H1 (cell line): ENCODE data around the gene TP53I3. TPM values are rescaled to one million over a fixed set of nuclear protein-coding genes. Genes with fewer than 3 reads are reported as not detected.

Source experiments
- CTCF ChIA-PET: fragments of 300-600 bp; sonication (Branson Sonifier 250); formaldehyde crosslinking; loops from one replicate; lab custom pipeline; 2021; ENCODE audit not compliant: partially characterized antibody; lab: Charles Lee
- POLR2A ChIA-PET: fragments of 300-600 bp; sonication (Branson Sonifier 250); formaldehyde crosslinking; loops from one replicate; lab custom pipeline; 2021; ENCODE audit warnings: inconsistent platforms; ENCODE audit not compliant: partially characterized antibody; lab: Charles Lee
- DNase-seq, 2 experiments: peaks; one replicate each; pipeline versions ENCODE4 v3.0.0 to v3.0.0-alpha.2; 2010 to 2022; ENCODE audit warnings: low spot score in 2 of 2, low read depth in 1 of 2, mixed read lengths in 1 of 2
- FAIRE-seq: peaks from 2 replicates; lab custom pipeline; 2011; peaks lifted over from hg19 to GRCh38; lab: Jason Lieb, UNC
- H2AFZ ChIP-seq: 2 replicates; pipeline ENCODE4 v1.8.1; 2012; ENCODE audit warnings: low read length, inconsistent platforms
- H2AK5ac ChIP-seq: 2 replicates; pipeline ENCODE4 v1.6.1; 2013; ENCODE audit warnings: low read depth, low read length
- H2BK120ac ChIP-seq: replicated peaks from 2 replicates; pipeline ENCODE3; 2013; ENCODE audit warnings: low read depth, low read length, inconsistent platforms
- H2BK12ac ChIP-seq: 2 replicates; pipeline ENCODE4 v1.6.1; 2013; ENCODE audit warnings: low read depth, low read length
- H2BK15ac ChIP-seq: 2 replicates; pipeline ENCODE4 v1.6.1; 2013; ENCODE audit warnings: low read length
- H2BK20ac ChIP-seq: 2 replicates; pipeline ENCODE4 v1.6.1; 2013; ENCODE audit warnings: low read length
- H2BK5ac ChIP-seq: 2 replicates; pipeline ENCODE4 v1.6.1; 2013; ENCODE audit warnings: low read depth, low read length
- H3K14ac ChIP-seq: 2 replicates; pipeline ENCODE4 v1.6.1; 2013; ENCODE audit warnings: inconsistent platforms; ENCODE audit not compliant: insufficient read length
- H3K18ac ChIP-seq: 2 replicates; pipeline ENCODE4 v1.6.1; 2013; ENCODE audit warnings: low read length; ENCODE audit errors: extremely low read depth
- H3K23ac ChIP-seq: 2 replicates; pipeline ENCODE4 v1.6.1; 2013; ENCODE audit warnings: inconsistent platforms; ENCODE audit not compliant: insufficient read length
- H3K23me2 ChIP-seq: 2 replicates; pipeline ENCODE4 v1.6.1; 2013; ENCODE audit warnings: low read depth, low read length
- H3K27ac ChIP-seq: 2 replicates; pipeline ENCODE4 v1.6.1; 2011; ENCODE audit warnings: low read depth, low read length, inconsistent platforms
- H3K27me3 ChIP-seq, 4 experiments: replicated peaks in 1 of 4; 1 replicate in 1 of 4; 2 replicates in 3 of 4; pipeline versions ENCODE4 v1.6.1 to v1.8.1; 2011 to 2013; ENCODE audit warnings: low read length in 3 of 4, mild to moderate bottlenecking in 3 of 4, inconsistent platforms in 2 of 4, mixed read lengths in 2 of 4, moderate library complexity in 1 of 4; ENCODE audit not compliant: control insufficient read depth in 3 of 4, insufficient read depth in 3 of 4; ENCODE audit errors: extremely low read depth in 1 of 4
- H3K36me3 ChIP-seq, 4 experiments: 2 replicates each; pipeline versions ENCODE4 v1.6.1 to v1.8.1; 2011 to 2013; ENCODE audit warnings: mild to moderate bottlenecking in 4 of 4, low read length in 3 of 4, moderate library complexity in 2 of 4, control low read depth in 1 of 4, inconsistent platforms in 1 of 4; ENCODE audit not compliant: insufficient read depth in 4 of 4, control insufficient read depth in 2 of 4
- H3K4ac ChIP-seq: replicated peaks from 2 replicates; pipeline ENCODE3; 2013; ENCODE audit warnings: low read length, low read depth, mixed read lengths, inconsistent platforms; ENCODE audit not compliant: insufficient read length
- H3K4me1 ChIP-seq, 4 experiments: replicated peaks in 1 of 4; 1 replicate in 1 of 4; 2 replicates in 3 of 4; pipeline versions ENCODE4 v1.6.1 to v1.8.1; 2011 to 2013; ENCODE audit warnings: low read length in 3 of 4, inconsistent platforms in 2 of 4, mixed read lengths in 1 of 4; ENCODE audit not compliant: insufficient read depth in 4 of 4, control insufficient read depth in 3 of 4
- H3K4me2 ChIP-seq, 2 experiments: 2 replicates each; pipeline versions ENCODE4 v1.6.1 to v1.8.1; 2011 to 2013; ENCODE audit warnings: low read depth in 2 of 2, low read length in 2 of 2, control low read depth in 1 of 2, inconsistent platforms in 1 of 2, mild to moderate bottlenecking in 1 of 2; ENCODE audit not compliant: insufficient read depth in 1 of 2
- H3K4me3 ChIP-seq, 4 experiments: fragments of 200-600, 300-600 bp in 1 of 4; sonication (generic), shearing (Covaris generic), sonication (Bioruptor Twin) in 1 of 4; 2 replicates each; pipeline versions ENCODE4 v1.5.1 to v1.8.1; 2011 to 2016; ENCODE audit warnings: low read length in 4 of 4, low read depth in 3 of 4, control low read depth in 2 of 4, inconsistent platforms in 2 of 4, mild to moderate bottlenecking in 2 of 4, mixed read lengths in 1 of 4, moderate library complexity in 1 of 4; ENCODE audit not compliant: insufficient read depth in 2 of 4; ENCODE audit errors: extremely low read depth in 1 of 4
- H3K56ac ChIP-seq: replicated peaks from 2 replicates; pipeline ENCODE3; 2013; ENCODE audit warnings: low read depth, mild to moderate bottlenecking, mixed read lengths, low read length, inconsistent platforms; ENCODE audit not compliant: insufficient read length
- H3K79me1 ChIP-seq: 2 replicates; pipeline ENCODE4 v1.6.1; 2013; ENCODE audit warnings: low read depth, low read length, control low read depth
- H3K79me2 ChIP-seq, 2 experiments: 2 replicates each; pipeline versions ENCODE4 v1.6.1 to v1.8.1; 2012 to 2013; ENCODE audit warnings: low read length in 2 of 2, mild to moderate bottlenecking in 2 of 2, inconsistent platforms in 1 of 2; ENCODE audit not compliant: insufficient read depth in 2 of 2, control insufficient read depth in 1 of 2
- H3K9ac ChIP-seq, 4 experiments: replicated peaks in 1 of 4; 1 replicate in 1 of 4; 2 replicates in 3 of 4; pipeline versions ENCODE4 v1.6.1 to v1.8.1; 2011 to 2013; ENCODE audit warnings: low read depth in 3 of 4, low read length in 3 of 4, control low read depth in 2 of 4, mild to moderate bottlenecking in 2 of 4, moderate library complexity in 2 of 4, inconsistent platforms in 1 of 4; ENCODE audit errors: extremely low read depth in 1 of 4
- H3K9me3 ChIP-seq, 2 experiments: 2 replicates each; pipeline versions ENCODE4 v1.6.1 to v1.8.1; 2012 to 2013; ENCODE audit warnings: mild to moderate bottlenecking in 2 of 2, moderate library complexity in 2 of 2, control low read depth in 1 of 2, inconsistent platforms in 1 of 2, low read depth in 1 of 2, low read length in 1 of 2, mixed read lengths in 1 of 2; ENCODE audit not compliant: insufficient read depth in 2 of 2
- H4K20me1 ChIP-seq, 2 experiments: replicated peaks in 1 of 2; 2 replicates each; pipeline versions ENCODE3 to v1.8.1; 2011 to 2013; ENCODE audit warnings: inconsistent platforms in 2 of 2, low read length in 2 of 2, mild to moderate bottlenecking in 1 of 2; ENCODE audit not compliant: insufficient read depth in 2 of 2, control insufficient read depth in 1 of 2
- H4K5ac ChIP-seq: 2 replicates; pipeline ENCODE4 v1.6.1; 2013; ENCODE audit warnings: low read length, low read depth, mixed read lengths, inconsistent platforms; ENCODE audit not compliant: insufficient read length
- H4K8ac ChIP-seq: 2 replicates; pipeline ENCODE4 v1.8.0; 2013; ENCODE audit warnings: mild to moderate bottlenecking, moderate library complexity, low read length, inconsistent platforms; ENCODE audit not compliant: insufficient read depth; ENCODE audit errors: extremely low read depth
- H4K91ac ChIP-seq: replicated peaks from 2 replicates; pipeline ENCODE3; 2013; ENCODE audit warnings: low read length, mixed read lengths, inconsistent platforms; ENCODE audit not compliant: insufficient read length
- ASH2L ChIP-seq: fragments of 200-600, 300-600 bp; sonication (generic); IDR thresholded peaks from one replicate; pipeline ENCODE4 v1.7.1; 2017; ENCODE audit warnings: low read length
- CHD2 ChIP-seq: IDR thresholded peaks from 2 replicates; pipeline ENCODE4 v1.6.1; 2012; ENCODE audit warnings: low read length, improper control_type of control experiment
- EZH2 ChIP-seq: fragments of 200-600 bp; sonication (generic); IDR thresholded peaks from 2 replicates; pipeline ENCODE4 v1.7.1; 2012; ENCODE audit warnings: low read depth, mild to moderate bottlenecking, moderate library complexity, low read length, inconsistent platforms; ENCODE audit not compliant: severe bottlenecking
- HDAC2 ChIP-seq, 2 experiments: fragments of 300-600 bp in 1 of 2; sonication (generic) in 1 of 2; IDR thresholded peaks; 2 replicates each; pipeline ENCODE4 v1.6.1; 2011 to 2012; ENCODE audit warnings: low read depth in 2 of 2, low read length in 2 of 2, mild to moderate bottlenecking in 2 of 2, moderate library complexity in 2 of 2, borderline replicate concordance in 1 of 2, inconsistent platforms in 1 of 2
- KDM1A ChIP-seq: fragments of 200-600, 300-600 bp; sonication (generic); IDR thresholded peaks from 2 replicates; pipeline ENCODE4 v1.7.1; 2016; ENCODE audit warnings: mild to moderate bottlenecking, low read length, borderline replicate concordance
- MAX ChIP-seq: IDR thresholded peaks from 2 replicates; pipeline ENCODE4 v1.6.1; 2012; ENCODE audit warnings: inconsistent platforms
- POLR2A ChIP-seq, 2 experiments: IDR thresholded peaks; 1 replicate in 1 of 2; 2 replicates in 1 of 2; pipeline ENCODE4 v1.6.1; 2011; ENCODE audit warnings: low read depth in 2 of 2, low read length in 2 of 2, mild to moderate bottlenecking in 2 of 2; ENCODE audit errors: control extremely low read depth in 1 of 2
- POU5F1 ChIP-seq: IDR thresholded peaks from 2 replicates; pipeline ENCODE4 v1.6.1; 2011; ENCODE audit warnings: low read depth, mild to moderate bottlenecking, low read length, moderate library complexity
- RAD21 ChIP-seq, 2 experiments: IDR thresholded peaks in 1 of 2; conservative IDR thresholded peaks in 1 of 2; 2 replicates each; pipeline ENCODE4 v1.6.1; 2011; ENCODE audit warnings: low read depth in 2 of 2, low read length in 2 of 2, improper control_type of control experiment in 1 of 2, inconsistent platforms in 1 of 2, mild to moderate bottlenecking in 1 of 2, moderate library complexity in 1 of 2
- TAF1 ChIP-seq: IDR thresholded peaks from 2 replicates; pipeline ENCODE4 v1.6.1; 2011; ENCODE audit warnings: mild to moderate bottlenecking, low read depth, low read length
- WGBS, 2 experiments: shearing (Covaris generic) in 1 of 2; methylation state at CpG; one replicate each; pipeline versions ENCODE4 v1.1.6 to v1.1.7; 2013 to 2015; ENCODE audit warnings: low lambda C conversion rate in 2 of 2, mixed read lengths in 2 of 2, inconsistent platforms in 1 of 2, low coverage in 1 of 2, missing lambda C conversion rate in 1 of 2; ENCODE audit not compliant: insufficient replicate concordance in 2 of 2, insufficient coverage in 1 of 2, insufficient read length in 1 of 2; ENCODE audit errors: extremely low coverage in 1 of 2, missing lambda C conversion rate in 1 of 2; 5-methylcytosine and 5-hydroxymethylcytosine counted together
- polyA plus RNA-seq, 7 experiments: library from polyadenylated mRNA; depleted of rRNA in 3 of 7; stranded (reverse) in 5 of 7; unstranded in 2 of 7; fragments of >200 nt in 5 of 7; fragments of 200-250 nt in 2 of 7; gene quantifications; 1 replicate in 5 of 7; 2 replicates in 1 of 7; 4 replicates in 1 of 7; pipeline versions ENCODE4 v1.2.1 to v1.2.3, GENCODE V29; 2011 to 2013; ENCODE audit warnings: missing spikeins in 2 of 7, mixed read lengths in 2 of 7
- total RNA-seq: library from RNA; stranded (reverse); fragmentation: NEBNext Ultra II Directional; extraction: Animal tissue kit (Norgen Biotek cat#: 25700); gene quantifications from 2 replicates; pipeline ENCODE4 v1.2.1, GENCODE V29; 2021

TP53I3 gene
- total and polyA plus RNA-seq, 2 of the 8 experiments (the other 6 are each of a cell fraction or from before 2014, with no cell fraction given), result 29.4 to 34.5 TPM

- Histone ChIP-seq H3K4me1 (peaks cover 4 to 7% (median 6%) of the 10 kb centered on the region in 4 experiments; a peak in 6 of 7 replicates), H3K79me2 (no peaks in the 10 kb centered on the region), H4K5ac (peak within 1 kb of the TSS; percentile 70), H3K79me1 (no peaks in the 10 kb centered on the region), H2BK12ac (0 out of 2 replicates have a peak within 1 kb of the TSS, but pooled peaks have one; percentile 39), H3K23ac (no peak within 1 kb of the TSS), H4K8ac (peak within 1 kb of the TSS; percentile 95), H2AFZ (peak within 1 kb of the TSS; percentile 95), H3K9me3 (no peaks in the 10 kb centered on the region), H3K56ac (peak within 1 kb of the TSS; percentile 54), H3K4me2 (peak within 1 kb of the TSS; percentile 75 to 80), H3K18ac (peak within 1 kb of the TSS; percentile 76), H3K27ac (0 out of 2 replicates have a peak within 1 kb of the TSS, but pooled peaks have one; percentile 6), H4K91ac (peak within 1 kb of the TSS; percentile 60), H3K27me3 (peaks cover 0 to 10% (median 4%) of the 10 kb centered on the region in 4 experiments; a peak in 4 of 7 replicates), H2BK5ac (no peak within 1 kb of the TSS), H2BK20ac (peak within 1 kb of the TSS; percentile 64; the same call in 1 of the 2 replicates), H3K14ac (no peak within 1 kb of the TSS), H3K23me2 (peaks cover 3% of the 10 kb centered on the region), H3K36me3 (no peaks in the 10 kb centered on the region), H2AK5ac (no peak within 1 kb of the TSS), H3K4ac (peak within 1 kb of the TSS; percentile 87), H3K9ac (peak within 1 kb of the TSS; percentile 49 to 80 (median 70); a peak in 6 of 7 replicates), H2BK120ac (peak within 1 kb of the TSS; percentile 85), H2BK15ac (peak within 1 kb of the TSS; percentile 19; the same call in 1 of the 2 replicates), H3K4me3 (peak within 1 kb of the TSS; percentile 60 to 68 (median 66)), H4K20me1 (no peaks in the 10 kb centered on the region)
- FAIRE-seq (no peak), DNase-seq (peak in 1 of 2 experiments; percentile 84)
- WGBS, 2 experiments, result 2% methylated on average over 85 of the region's 103 CpGs; no CpG with 5 or more reads in 1 of the 2 experiments
- ChIA-PET POLR2A (interaction anchor here (0.9 to 2.2 kb wide), 5 partner anchors 13 to 44 kb away, joined by 3 to 24 read pairs (median 6); partner anchors contain the start of gene TP53I3), CTCF (interaction anchor here (1.0 to 2.3 kb wide), 6 partner anchors 11 to 104 kb away, joined by 3 to 9 read pairs (median 5); partner anchors contain the start of gene TP53I3)
- TF ChIP-seq TAF1 (peak; percentile 47), POU5F1 (no peak), EZH2 (peak; percentile 50), ASH2L (peak; percentile 84), RAD21 (IDR thresholded peaks at IDR 0.05 in 1 of 2, conservative IDR thresholded peaks at IDR 0.05 in 1 of 2; ENCODE audit: low read depth in 2 of 2, low read length in 2 of 2) (no peak), MAX (peak; percentile 66), POLR2A (IDR thresholded peaks at IDR 0.05; ENCODE audit: control extremely low read depth in 1 of 2, low read depth in 2 of 2, low read length in 2 of 2) (peak; percentile 55 to 62), CHD2 (0 out of 2 replicates have a peak, but pooled peaks have one; percentile 15), KDM1A (0 out of 2 replicates have a peak, but pooled peaks have one; percentile 14), HDAC2 (IDR thresholded peaks at IDR 0.05; ENCODE audit: borderline replicate concordance in 1 of 2, low read depth in 2 of 2, low read length in 2 of 2) (peak; percentile 2 to 69; a peak in 1 of 4 replicates)
Measured at GRCh38 chr2:24123195-24123921, 38.7 kb upstream of the TP53I3 start, which contains the start of the genes FAM228B and PFN4. FAM228B (plus strand) TSS chr2:24123469; CDS start chr2:24124362, 893 bp downstream. PFN4 (minus strand) TSS chr2:24123334; CDS start chr2:24122535, 799 bp downstream.
